SU-DHL-6 (cell line): ENCODE data around the gene MUC6.

Experiments used
- EZH2phosphoT487 ChIP-seq: fragments of 200-600 bp; sonication (generic), shearing (Covaris generic); conservative IDR thresholded peaks from 2 replicates; pipeline ENCODE4 v1.6.1; 2018; ENCODE audit warnings: mild to moderate bottlenecking, antibody characterized with exemption, low read length, moderate library complexity, mixed read lengths
- TF ChIP-seq, protein P1 (sequence below): fragments of 200-600 bp; sonication (generic); IDR thresholded peaks from one replicate; pipeline ENCODE4 v1.5.1; 2017; ENCODE audit warnings: antibody characterized with exemption, mild to moderate bottlenecking, low read length, moderate library complexity; ENCODE audit not compliant: insufficient read depth, poor library complexity, severe bottlenecking

DNA sequence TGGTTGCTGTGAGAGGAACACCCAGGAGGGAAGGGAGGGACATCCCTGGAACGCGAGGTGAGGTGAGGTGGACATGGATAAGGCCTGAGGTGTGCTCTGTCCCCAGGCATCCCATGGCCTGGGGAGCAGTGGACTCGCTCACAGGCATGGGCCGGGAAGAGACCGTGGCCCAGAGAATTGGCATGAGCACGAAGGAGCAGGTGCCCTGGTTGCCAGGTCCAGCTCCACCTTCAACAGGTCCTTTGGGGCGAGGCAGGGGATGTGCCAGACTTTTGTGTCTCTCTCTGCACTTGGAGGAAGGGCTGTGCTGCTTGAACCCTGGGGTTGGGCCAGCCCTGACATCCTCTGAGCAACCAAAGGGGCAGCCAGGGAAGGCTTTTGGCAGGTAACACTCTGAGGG is 21.5 kb downstream of the MUC6 start:
- TF ChIP-seq, protein P1, sequence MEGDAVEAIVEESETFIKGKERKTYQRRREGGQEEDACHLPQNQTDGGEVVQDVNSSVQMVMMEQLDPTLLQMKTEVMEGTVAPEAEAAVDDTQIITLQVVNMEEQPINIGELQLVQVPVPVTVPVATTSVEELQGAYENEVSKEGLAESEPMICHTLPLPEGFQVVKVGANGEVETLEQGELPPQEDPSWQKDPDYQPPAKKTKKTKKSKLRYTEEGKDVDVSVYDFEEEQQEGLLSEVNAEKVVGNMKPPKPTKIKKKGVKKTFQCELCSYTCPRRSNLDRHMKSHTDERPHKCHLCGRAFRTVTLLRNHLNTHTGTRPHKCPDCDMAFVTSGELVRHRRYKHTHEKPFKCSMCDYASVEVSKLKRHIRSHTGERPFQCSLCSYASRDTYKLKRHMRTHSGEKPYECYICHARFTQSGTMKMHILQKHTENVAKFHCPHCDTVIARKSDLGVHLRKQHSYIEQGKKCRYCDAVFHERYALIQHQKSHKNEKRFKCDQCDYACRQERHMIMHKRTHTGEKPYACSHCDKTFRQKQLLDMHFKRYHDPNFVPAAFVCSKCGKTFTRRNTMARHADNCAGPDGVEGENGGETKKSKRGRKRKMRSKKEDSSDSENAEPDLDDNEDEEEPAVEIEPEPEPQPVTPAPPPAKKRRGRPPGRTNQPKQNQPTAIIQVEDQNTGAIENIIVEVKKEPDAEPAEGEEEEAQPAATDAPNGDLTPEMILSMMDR = no peak
- no peak for TF ChIP-seq EZH2phosphoT487
